Measurements from ENCODE around the gene WNK4. TPM values are rescaled to one million over a fixed set of nuclear protein-coding genes. Genes with fewer than 3 reads are reported as not detected.

Gene WNK4
- total RNA-seq, 1 donor from 2014 or later: 11.3 TPM

DNA sequence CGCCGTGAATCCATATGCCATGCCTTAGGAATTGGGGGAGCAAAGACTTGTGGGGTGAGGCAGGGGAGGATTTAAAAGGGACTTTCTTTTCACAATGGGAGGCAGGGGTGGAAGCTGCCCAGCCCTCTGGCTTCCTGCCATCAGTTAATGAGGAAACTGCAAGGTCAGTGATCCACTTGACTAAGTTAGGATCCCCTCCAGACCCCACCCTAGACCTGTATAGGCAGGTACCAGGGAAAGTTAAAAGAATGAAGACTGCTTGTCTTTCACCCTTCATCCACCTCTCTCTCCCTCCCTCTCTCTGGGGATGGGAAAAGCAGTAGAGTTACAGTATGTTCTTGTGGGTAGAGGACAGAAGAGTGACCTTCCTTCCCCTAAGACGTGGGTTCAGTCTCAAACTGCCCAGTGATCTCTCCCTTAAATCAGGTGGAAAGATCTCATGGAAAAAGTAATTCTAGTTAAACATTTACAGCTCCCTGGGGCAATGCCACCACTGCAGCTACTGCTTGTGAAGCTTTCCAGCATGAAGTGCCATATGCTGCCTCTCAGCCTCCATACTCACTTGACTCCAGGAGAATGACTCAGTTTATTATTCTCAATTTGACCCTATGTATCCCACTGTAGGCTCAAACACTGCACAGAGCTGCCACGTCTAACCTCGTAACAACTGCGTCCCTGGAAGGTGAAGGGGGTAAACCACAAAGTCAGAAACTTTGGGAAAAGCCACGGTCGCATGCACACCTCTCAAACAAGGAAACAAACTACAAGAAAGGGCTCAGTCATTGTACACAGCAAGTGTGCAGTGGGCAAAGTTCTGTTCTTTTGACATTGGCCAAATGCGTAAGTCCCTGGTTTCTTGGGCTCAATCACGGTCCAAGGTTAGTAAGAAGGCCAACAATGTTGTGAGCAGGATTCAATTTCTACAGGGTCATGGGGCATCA, 16.9 kb downstream of the WNK4 start:
- DNase-seq (ENCODE audit: low read depth): peak; percentile 83
- no peak for TF ChIP-seq CTCF (conservative IDR thresholded peaks at IDR 0.05; ENCODE audit: low read depth, low read length)
- peak overlapping the region; percentile 96 for H3K4me3 ChIP-seq (ENCODE audit: low read depth, low read length)

- H3K4me3 ChIP-seq (ENCODE audit: low read depth, low read length): peak overlapping the region; percentile 96
- TF ChIP-seq CTCF (conservative IDR thresholded peaks at IDR 0.05; ENCODE audit: low read depth, low read length): no peak
- no peak for DNase-seq (ENCODE audit: low read depth)
Observed at GRCh38 chr17:42798011-42798382, 17.6 kb downstream of the WNK4 start.

DNA sequence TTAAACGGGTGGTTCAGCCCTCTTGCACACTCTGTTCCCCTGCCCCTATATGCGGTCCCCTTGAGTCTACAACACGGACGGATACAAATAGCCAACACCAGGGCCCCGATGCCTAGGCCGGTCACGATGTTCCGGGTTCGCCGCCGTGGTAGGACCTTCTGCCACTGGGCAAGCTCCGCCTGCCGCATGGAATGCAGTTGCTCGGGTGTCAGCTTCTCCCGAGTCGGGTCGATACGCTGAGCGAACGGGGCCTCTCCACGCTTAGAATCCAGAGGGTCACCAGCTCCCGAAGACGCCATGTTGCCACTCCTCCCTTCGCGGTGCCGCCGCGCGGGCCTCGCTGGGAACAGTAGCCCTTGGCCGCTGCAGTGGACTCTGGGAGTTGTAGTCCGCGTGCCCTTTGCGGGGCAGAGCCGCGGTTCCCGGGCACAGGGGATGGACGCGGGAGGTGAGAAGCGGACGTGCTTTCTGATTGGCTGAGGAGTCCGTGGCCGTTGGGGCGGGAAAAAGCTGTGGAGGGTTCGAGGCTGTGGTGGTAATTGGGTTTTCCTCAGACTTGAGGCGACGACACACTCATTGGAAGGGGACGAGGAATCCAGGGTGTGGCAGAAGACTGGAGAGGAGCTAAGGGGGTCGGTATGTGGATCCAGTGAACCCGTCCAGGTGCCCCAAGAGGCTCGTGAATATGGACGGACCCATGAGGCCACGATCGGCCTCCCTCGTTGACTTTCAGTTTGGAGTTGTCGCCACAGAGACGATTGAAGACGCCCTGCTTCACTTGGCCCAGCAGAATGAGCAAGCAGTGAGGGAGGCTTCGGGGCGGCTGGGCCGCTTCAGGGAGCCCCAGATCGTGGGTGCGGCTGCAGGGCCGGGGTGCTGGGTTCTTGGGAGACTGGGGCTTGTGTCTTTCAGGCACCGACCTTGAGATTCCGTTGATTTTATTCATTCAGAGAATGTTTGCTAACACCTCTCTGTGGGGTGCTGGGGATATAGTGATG, 18.3 kb downstream of the WNK4 start, which contains the start of the genes CNTD1 and COA3:
Gene CNTD1 (plus strand): TSS at position 479 of the 998 bp plus-strand sequence. CDS start 207 bp downstream, at position 686.
Gene COA3 (minus strand): TSS at position 322 of the 998 bp plus-strand sequence. CDS start 23 bp downstream, at position 299.
- no peak for DNase-seq (ENCODE audit: low read depth)
- H3K4me3 ChIP-seq (ENCODE audit: low read depth, low read length): peak within 1 kb of the TSS; percentile 96
- no peak for TF ChIP-seq CTCF (conservative IDR thresholded peaks at IDR 0.05; ENCODE audit: low read depth, low read length)

- no peak overlapping the region for H3K4me3 ChIP-seq (ENCODE audit: low read depth, low read length)
- no peak for DNase-seq (ENCODE audit: low read depth)
- no peak for TF ChIP-seq CTCF (conservative IDR thresholded peaks at IDR 0.05; ENCODE audit: low read depth, low read length)
Observed at GRCh38 chr17:42803074-42803883, 22.9 kb downstream of the WNK4 start.

GRCh38 chr17:42804918-42805367, 24.5 kb downstream of the WNK4 start:
- DNase-seq (ENCODE audit: low read depth): no peak
- no peak overlapping the region for H3K4me3 ChIP-seq (ENCODE audit: low read depth, low read length)
- TF ChIP-seq CTCF (conservative IDR thresholded peaks at IDR 0.05; ENCODE audit: low read depth, low read length): no peak

GRCh38 chr17:42806249-42806648, 25.8 kb downstream of the WNK4 start:
- H3K4me3 ChIP-seq (ENCODE audit: low read depth, low read length): no peak overlapping the region
- no peak for DNase-seq (ENCODE audit: low read depth)
- TF ChIP-seq CTCF (conservative IDR thresholded peaks at IDR 0.05; ENCODE audit: low read depth, low read length): no peak

All from epithelial cell of proximal tubule (primary cell).